Astrocyte (in vitro differentiated cells and primary cell): ENCODE data around the gene ABCC3. TPM values are rescaled to one million over a fixed set of nuclear protein-coding genes. Genes with fewer than 3 reads are reported as not detected.

Experiments
- DNase-seq: peaks from one replicate; pipeline ENCODE4 v3.0.0-alpha.2; 2010; ENCODE audit warnings: low read depth
- FAIRE-seq: peaks from 2 replicates; lab custom pipeline; 2011; peaks lifted over from hg19 to GRCh38; lab: Jason Lieb, UNC
- H2AFZ ChIP-seq: 2 replicates; pipeline ENCODE4 v1.6.0; 2012; ENCODE audit warnings: low read depth, low read length, inconsistent platforms
- H3K27ac ChIP-seq: 2 replicates; pipeline ENCODE4 v1.5.1; 2011; ENCODE audit warnings: low read depth, low read length, inconsistent platforms
- H3K27me3 ChIP-seq: 2 replicates; pipeline ENCODE4 v1.6.0; 2011; ENCODE audit warnings: low read length, inconsistent platforms; ENCODE audit not compliant: insufficient read depth
- H3K36me3 ChIP-seq: 2 replicates; pipeline ENCODE4 v1.5.1; 2011; ENCODE audit warnings: low read length, inconsistent platforms; ENCODE audit not compliant: insufficient read depth
- H3K4me1 ChIP-seq: 2 replicates; pipeline ENCODE4 v1.5.1; 2011; ENCODE audit warnings: low read length, inconsistent platforms; ENCODE audit not compliant: insufficient read depth
- H3K4me2 ChIP-seq: 2 replicates; pipeline ENCODE4 v1.6.0; 2012; ENCODE audit warnings: low read length, inconsistent platforms
- H3K4me3 ChIP-seq: 2 replicates; pipeline ENCODE4 v1.5.1; 2011; ENCODE audit warnings: low read depth, mild to moderate bottlenecking, low read length, inconsistent platforms; ENCODE audit not compliant: insufficient read depth
- H3K79me2 ChIP-seq: 2 replicates; pipeline ENCODE4 v1.6.0; 2012; ENCODE audit warnings: mild to moderate bottlenecking, low read length, inconsistent platforms; ENCODE audit not compliant: insufficient read depth
- H3K9ac ChIP-seq: 2 replicates; pipeline ENCODE4 v1.6.0; 2012; ENCODE audit warnings: mild to moderate bottlenecking, low read length, inconsistent platforms
- H3K9me3 ChIP-seq: 2 replicates; pipeline ENCODE4 v1.5.1; 2012; ENCODE audit warnings: low read depth, mild to moderate bottlenecking, low read length, inconsistent platforms; ENCODE audit not compliant: insufficient read depth
- H4K20me1 ChIP-seq: 2 replicates; pipeline ENCODE4 v1.6.0; 2012; ENCODE audit warnings: low read length, inconsistent platforms; ENCODE audit not compliant: insufficient read depth
- H3K27ac Mint-ChIP-seq: one replicate; pipeline ENCODE4 v1.8.0; 2021; ENCODE audit warnings: mild to moderate bottlenecking, mixed read lengths; ENCODE audit not compliant: unreplicated experiment
- H3K27me3 Mint-ChIP-seq: one replicate; pipeline ENCODE4 v1.8.0; 2021; ENCODE audit warnings: low read depth, mixed read lengths; ENCODE audit not compliant: unreplicated experiment
- H3K36me3 Mint-ChIP-seq: one replicate; pipeline ENCODE4 v1.8.0; 2021; ENCODE audit warnings: low read depth, mixed read lengths; ENCODE audit not compliant: unreplicated experiment
- H3K4me1 Mint-ChIP-seq: one replicate; pipeline ENCODE4 v1.8.0; 2021; ENCODE audit warnings: low read depth, mixed read lengths; ENCODE audit not compliant: unreplicated experiment
- H3K4me3 Mint-ChIP-seq: one replicate; pipeline ENCODE4 v1.8.0; 2021; ENCODE audit warnings: mild to moderate bottlenecking, moderate library complexity, mixed read lengths; ENCODE audit not compliant: unreplicated experiment
- H3K9me3 Mint-ChIP-seq: one replicate; pipeline ENCODE4 v1.8.0; 2021; ENCODE audit warnings: mild to moderate bottlenecking, mixed read lengths; ENCODE audit not compliant: unreplicated experiment
- EZH2 ChIP-seq: IDR thresholded peaks from 2 replicates; pipeline ENCODE4 v1.6.1; 2012; ENCODE audit warnings: mild to moderate bottlenecking, low read length, inconsistent platforms; ENCODE audit not compliant: insufficient read depth
- total RNA-seq: library from RNA; stranded (reverse); gene quantifications from 2 replicates; pipeline ENCODE4 v1.2.1, GENCODE V29; 2021
- TF ChIP-seq, protein P1 (sequence below): IDR thresholded peaks from 2 replicates; pipeline ENCODE4 v1.5.1; 2011; ENCODE audit warnings: low read depth, mild to moderate bottlenecking, inconsistent platforms, low read length, moderate library complexity; ENCODE audit not compliant: insufficient read depth

ABCC3 gene
- total RNA-seq, 1 donor from 2014 or later = 0.41 TPM

DNA sequence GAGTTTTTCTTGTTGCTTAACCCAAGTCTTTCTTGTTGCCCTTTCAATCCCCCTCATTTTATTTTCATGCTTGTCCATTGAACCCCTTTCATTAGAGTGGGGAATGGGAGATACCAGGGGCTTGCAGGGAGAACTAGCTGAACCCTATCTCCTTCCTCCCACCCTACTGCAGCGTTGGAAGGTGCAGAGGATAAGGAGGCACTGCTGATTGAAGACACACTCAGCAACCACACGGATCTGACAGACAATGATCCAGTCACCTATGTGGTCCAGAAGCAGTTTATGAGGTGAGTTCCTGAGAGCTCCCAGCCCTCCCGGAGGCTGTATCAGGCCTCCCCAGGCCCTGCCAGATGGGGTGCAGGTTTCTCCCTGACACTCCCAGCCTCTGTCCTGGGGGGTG, 40.5 kb downstream of the ABCC3 start:
- H3K4me3 Mint-ChIP-seq = no peak overlapping the region
- peaks cover 36% of the 10 kb centered on the region for H3K27me3 Mint-ChIP-seq
- peaks cover 3% of the 10 kb centered on the region for H3K4me1 Mint-ChIP-seq
- no peaks in the 10 kb centered on the region for H3K36me3 Mint-ChIP-seq
- no peak for TF ChIP-seq EZH2
- TF ChIP-seq, protein P1, sequence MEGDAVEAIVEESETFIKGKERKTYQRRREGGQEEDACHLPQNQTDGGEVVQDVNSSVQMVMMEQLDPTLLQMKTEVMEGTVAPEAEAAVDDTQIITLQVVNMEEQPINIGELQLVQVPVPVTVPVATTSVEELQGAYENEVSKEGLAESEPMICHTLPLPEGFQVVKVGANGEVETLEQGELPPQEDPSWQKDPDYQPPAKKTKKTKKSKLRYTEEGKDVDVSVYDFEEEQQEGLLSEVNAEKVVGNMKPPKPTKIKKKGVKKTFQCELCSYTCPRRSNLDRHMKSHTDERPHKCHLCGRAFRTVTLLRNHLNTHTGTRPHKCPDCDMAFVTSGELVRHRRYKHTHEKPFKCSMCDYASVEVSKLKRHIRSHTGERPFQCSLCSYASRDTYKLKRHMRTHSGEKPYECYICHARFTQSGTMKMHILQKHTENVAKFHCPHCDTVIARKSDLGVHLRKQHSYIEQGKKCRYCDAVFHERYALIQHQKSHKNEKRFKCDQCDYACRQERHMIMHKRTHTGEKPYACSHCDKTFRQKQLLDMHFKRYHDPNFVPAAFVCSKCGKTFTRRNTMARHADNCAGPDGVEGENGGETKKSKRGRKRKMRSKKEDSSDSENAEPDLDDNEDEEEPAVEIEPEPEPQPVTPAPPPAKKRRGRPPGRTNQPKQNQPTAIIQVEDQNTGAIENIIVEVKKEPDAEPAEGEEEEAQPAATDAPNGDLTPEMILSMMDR = no peak
- DNase-seq (no peak), FAIRE-seq (no peak)
- Histone ChIP-seq H3K27me3 (no peaks in the 10 kb centered on the region), H3K9me3 (no peaks in the 10 kb centered on the region), H3K4me1 (no peaks in the 10 kb centered on the region), H3K9ac (no peak overlapping the region), H3K36me3 (no peaks in the 10 kb centered on the region), H3K79me2 (no peaks in the 10 kb centered on the region), H4K20me1 (no peaks in the 10 kb centered on the region), H3K4me3 (no peak overlapping the region), H3K4me2 (no peak overlapping the region), H2AFZ (no peak overlapping the region), H3K27ac (no peak overlapping the region)
- H3K9me3 Mint-ChIP-seq = no peaks in the 10 kb centered on the region
- no peak overlapping the region for H3K27ac Mint-ChIP-seq

DNA sequence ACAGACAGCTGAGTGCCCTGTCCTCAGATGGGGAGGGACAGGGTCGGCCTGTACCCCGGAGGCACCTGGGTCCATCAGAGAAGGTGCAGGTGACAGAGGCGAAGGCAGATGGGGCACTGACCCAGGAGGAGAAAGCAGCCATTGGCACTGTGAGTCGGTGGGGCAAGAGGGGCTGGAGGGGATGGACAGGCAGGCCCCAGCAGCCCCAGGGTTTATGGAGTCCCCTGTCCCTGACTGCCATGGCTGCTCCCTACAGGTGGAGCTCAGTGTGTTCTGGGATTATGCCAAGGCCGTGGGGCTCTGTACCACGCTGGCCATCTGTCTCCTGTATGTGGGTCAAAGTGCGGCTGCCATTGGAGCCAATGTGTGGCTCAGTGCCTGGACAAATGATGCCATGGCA, 40.9 kb downstream of the ABCC3 start:
- Histone ChIP-seq H2AFZ (no peak overlapping the region), H3K4me2 (no peak overlapping the region), H3K27me3 (no peaks in the 10 kb centered on the region), H3K4me1 (no peaks in the 10 kb centered on the region), H3K27ac (no peak overlapping the region), H3K9ac (no peak overlapping the region), H3K36me3 (no peaks in the 10 kb centered on the region), H4K20me1 (no peaks in the 10 kb centered on the region), H3K79me2 (no peaks in the 10 kb centered on the region), H3K4me3 (no peak overlapping the region), H3K9me3 (no peaks in the 10 kb centered on the region)
- no peak for DNase-seq
- Mint-ChIP-seq H3K36me3 (no peaks in the 10 kb centered on the region), H3K9me3 (no peaks in the 10 kb centered on the region), H3K27me3 (peaks cover 39% of the 10 kb centered on the region), H3K4me1 (peaks cover 3% of the 10 kb centered on the region), H3K27ac (no peak overlapping the region), H3K4me3 (no peak overlapping the region)
- FAIRE-seq = no peak
- no peak for TF ChIP-seq EZH2
- TF ChIP-seq, protein P1 = no peak

DNA sequence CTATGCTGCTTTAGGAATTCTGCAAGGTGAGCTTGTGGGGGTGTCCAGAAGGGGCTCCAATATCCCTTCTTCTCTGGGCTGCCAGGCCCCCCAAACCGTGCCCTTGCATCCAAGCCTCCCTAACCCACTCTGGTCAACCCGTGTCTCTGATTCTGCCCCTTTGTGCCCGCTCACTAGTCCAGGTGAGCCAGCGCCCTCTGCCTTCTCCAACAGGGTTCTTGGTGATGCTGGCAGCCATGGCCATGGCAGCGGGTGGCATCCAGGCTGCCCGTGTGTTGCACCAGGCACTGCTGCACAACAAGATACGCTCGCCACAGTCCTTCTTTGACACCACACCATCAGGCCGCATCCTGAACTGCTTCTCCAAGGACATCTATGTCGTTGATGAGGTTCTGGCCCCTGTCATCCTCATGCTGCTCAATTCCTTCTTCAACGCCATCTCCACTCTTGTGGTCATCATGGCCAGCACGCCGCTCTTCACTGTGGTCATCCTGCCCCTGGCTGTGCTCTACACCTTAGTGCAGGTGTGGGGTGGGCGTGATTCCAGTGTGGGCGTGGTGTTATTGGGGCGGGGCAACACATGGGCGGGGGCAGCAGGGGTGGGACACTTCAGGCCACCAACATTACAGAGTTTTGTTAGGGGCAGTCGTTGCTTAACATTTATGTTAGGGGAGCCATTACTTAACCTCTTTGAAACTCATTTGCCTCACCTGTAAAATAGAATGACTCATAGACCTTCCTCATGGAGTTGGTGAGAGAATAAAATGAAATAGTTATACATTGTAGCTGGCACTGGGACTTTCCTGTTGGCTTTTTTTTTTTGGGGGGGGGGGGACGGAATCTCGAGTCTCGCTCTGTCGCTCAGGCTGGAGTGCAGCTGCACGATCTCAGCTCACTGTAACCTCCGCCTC, 41.6 kb downstream of the ABCC3 start:
- H3K4me2 ChIP-seq = no peak overlapping the region
- H3K4me1 Mint-ChIP-seq = peaks cover 3% of the 10 kb centered on the region
- H2AFZ ChIP-seq = no peak overlapping the region
- no peak for TF ChIP-seq EZH2
- TF ChIP-seq, protein P1 = no peak
- no peak overlapping the region for H3K4me3 Mint-ChIP-seq
- H3K27me3 Mint-ChIP-seq = peaks cover 42% of the 10 kb centered on the region
- H3K9me3 Mint-ChIP-seq = no peaks in the 10 kb centered on the region
- H3K9ac ChIP-seq = no peak overlapping the region
- H3K4me1 ChIP-seq = peaks cover 3% of the 10 kb centered on the region
- no peaks in the 10 kb centered on the region for H3K79me2 ChIP-seq
- no peak overlapping the region for H3K27ac Mint-ChIP-seq
- H3K36me3 ChIP-seq = no peaks in the 10 kb centered on the region
- DNase-seq = no peak
- no peaks in the 10 kb centered on the region for H3K9me3 ChIP-seq
- H3K36me3 Mint-ChIP-seq = no peaks in the 10 kb centered on the region
- H3K27ac ChIP-seq = no peak overlapping the region
- H4K20me1 ChIP-seq = no peaks in the 10 kb centered on the region
- H3K4me3 ChIP-seq = no peak overlapping the region
- H3K27me3 ChIP-seq = no peaks in the 10 kb centered on the region
- no peak for FAIRE-seq
